HG03064 (cell line): ENCODE measurements around the gene IPO4.
"Not testable (repeated sequence)": the region's sequence is repeated elsewhere in the genome, so short reads cannot be mapped to it uniquely, and the experiment has no call there.

ENCODE experiments used
- ATAC-seq: cut with Tn5 transposase; IDR thresholded peaks from one replicate; pipeline ENCODE4 v1.9.1; 2021; ENCODE audit warnings: low read depth; ENCODE audit not compliant: unreplicated experiment

The IPO4 gene

GRCh38 chr14:24219080-24219479, 30.5 kb upstream of the IPO4 start:
- ATAC-seq, result no peak

GRCh38 chr14:24216876-24217275, 28.3 kb upstream of the IPO4 start:
- not testable (repeated sequence) for ATAC-seq

GRCh38 chr14:24216345-24216699, 27.7 kb upstream of the IPO4 start:
- no peak for ATAC-seq

- ATAC-seq, result peak; percentile 65
Measured at GRCh38 chr14:24215495-24216344, 27.1 kb upstream of the IPO4 start, which contains the start of gene MDP1. MDP1 (minus strand) TSS chr14:24216066; CDS start chr14:24215955, 111 bp downstream.

- no peak for ATAC-seq
Measured at GRCh38 chr14:24213866-24214662, 25.4 kb upstream of the IPO4 start.

- ATAC-seq, result peak; percentile 70
Measured at GRCh38 chr14:24212924-24213865, 24.6 kb upstream of the IPO4 start, which contains the start of gene CHMP4A. CHMP4A (minus strand) TSS chr14:24213488; CDS start chr14:24213439, 49 bp downstream.

- no peak for ATAC-seq
Measured at GRCh38 chr14:24211311-24211710, 22.7 kb upstream of the IPO4 start.

GRCh38 chr14:24207625-24208024, 19.0 kb upstream of the IPO4 start:
- no peak for ATAC-seq

GRCh38 chr14:24207104-24207551, 18.5 kb upstream of the IPO4 start:
- ATAC-seq, result no peak

GRCh38 chr14:24206260-24207103, 17.9 kb upstream of the IPO4 start:
- ATAC-seq, result no peak

- no peak for ATAC-seq
Measured at GRCh38 chr14:24204163-24205146, 15.8 kb upstream of the IPO4 start.

GRCh38 chr14:24203249-24203886, 14.8 kb upstream of the IPO4 start:
- not testable (repeated sequence) for ATAC-seq

- not testable (repeated sequence) for ATAC-seq
Measured at GRCh38 chr14:24202538-24202937, 13.9 kb upstream of the IPO4 start.

GRCh38 chr14:24198814-24199524, 10.4 kb upstream of the IPO4 start:
- ATAC-seq, result no peak

- ATAC-seq, result no peak
Measured at GRCh38 chr14:24197056-24197450, 8.4 kb upstream of the IPO4 start.

- peak; percentile 24 for ATAC-seq
Measured at GRCh38 chr14:24196071-24197055, 7.7 kb upstream of the IPO4 start.
